VCaP (cell line): Measurements from ENCODE around the gene STPG1.

Experiments used
- H3K27ac ChIP-seq: fragments of 450-650 bp; 2 replicates; pipeline ENCODE4 v1.5.1; 2017
- CTCF ChIP-seq: fragments of 450-650 bp; conservative IDR thresholded peaks from 2 replicates; pipeline ENCODE4 v1.5.1; 2017; ENCODE audit warnings: mild to moderate bottlenecking, moderate library complexity

Gene STPG1

GRCh38 chr1:24311741-24312140 lies 101.8 kb downstream of the STPG1 start:
- H3K27ac ChIP-seq, result peak overlapping the region; percentile 70
- TF ChIP-seq CTCF, result no peak

- no peak for TF ChIP-seq CTCF
- H3K27ac ChIP-seq, result peak overlapping the region; percentile 70
Observed at GRCh38 chr1:24311234-24311633, 102.3 kb downstream of the STPG1 start.

- TF ChIP-seq CTCF, result no peak
- no peak overlapping the region for H3K27ac ChIP-seq
Observed at GRCh38 chr1:24309762-24310485, 103.7 kb downstream of the STPG1 start.

- peak; percentile 30; the same call in 1 of the 2 replicates for TF ChIP-seq CTCF
- no peak overlapping the region for H3K27ac ChIP-seq
Observed at GRCh38 chr1:24308365-24309015, 105.1 kb downstream of the STPG1 start.
